Inflammatory macrophage treated with lipopolysaccharide for 4 hours (primary cell): ENCODE data around the gene DBNL.
A peak's percentile ranks its signal among the peaks of the same experiment; 100 is the strongest.
"Not testable (repeated sequence)": the region's sequence is repeated elsewhere in the genome, so short reads cannot be mapped to it uniquely, and the experiment has no call there.

ENCODE experiments used
- DNase-seq: peaks from one replicate; pipeline ENCODE4 v3.0.0-alpha.2; 2020

The DBNL gene

DNA sequence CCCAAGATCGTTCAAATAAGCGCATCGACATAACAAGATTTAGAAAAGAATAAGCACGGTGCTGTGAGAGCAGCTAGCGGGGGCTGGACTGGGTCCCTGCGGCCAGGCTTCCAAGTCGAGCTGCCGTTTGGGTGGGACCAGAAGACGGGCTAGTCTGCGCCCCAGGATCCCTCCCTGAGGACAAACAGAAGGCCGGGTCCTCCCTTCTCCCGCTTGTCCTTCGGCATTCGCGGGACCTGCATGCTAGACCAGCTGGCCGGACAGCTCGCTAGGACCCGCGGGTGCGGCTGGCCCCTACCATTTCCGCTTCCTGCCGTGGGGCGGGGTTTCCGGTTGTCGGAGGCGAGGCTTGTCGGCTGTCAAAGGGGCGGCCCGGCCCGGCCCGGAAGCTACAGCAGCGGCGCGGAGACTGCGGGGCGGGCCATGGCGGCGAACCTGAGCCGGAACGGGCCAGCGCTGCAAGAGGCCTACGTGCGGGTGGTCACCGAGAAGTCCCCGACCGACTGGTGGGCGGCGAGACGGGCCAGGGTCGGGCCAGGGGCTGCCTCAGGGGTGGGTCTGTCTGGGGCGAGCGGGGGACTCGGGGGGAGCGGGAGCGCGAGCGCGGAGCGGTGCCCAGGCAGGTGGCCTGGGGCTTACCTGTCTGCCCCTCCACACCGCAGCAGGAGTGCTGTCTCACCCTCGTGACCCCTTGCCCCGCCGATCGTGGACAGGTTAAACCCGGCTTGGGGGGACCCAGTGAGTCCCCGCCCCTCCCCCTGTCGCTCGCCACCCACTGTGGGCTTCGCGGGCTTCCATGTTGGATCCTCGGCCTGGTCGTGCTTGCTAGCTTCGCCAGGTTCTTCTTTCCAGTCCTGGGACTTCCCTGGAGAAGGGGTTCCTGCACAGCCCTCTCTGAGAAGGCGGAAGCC, at the start of gene DBNL:
TSS of gene DBNL (plus strand) at position 388 of the 911 bp plus-strand sequence. CDS start at position 424, 36 bp downstream.
- DNase-seq: peak; percentile 93

DNA sequence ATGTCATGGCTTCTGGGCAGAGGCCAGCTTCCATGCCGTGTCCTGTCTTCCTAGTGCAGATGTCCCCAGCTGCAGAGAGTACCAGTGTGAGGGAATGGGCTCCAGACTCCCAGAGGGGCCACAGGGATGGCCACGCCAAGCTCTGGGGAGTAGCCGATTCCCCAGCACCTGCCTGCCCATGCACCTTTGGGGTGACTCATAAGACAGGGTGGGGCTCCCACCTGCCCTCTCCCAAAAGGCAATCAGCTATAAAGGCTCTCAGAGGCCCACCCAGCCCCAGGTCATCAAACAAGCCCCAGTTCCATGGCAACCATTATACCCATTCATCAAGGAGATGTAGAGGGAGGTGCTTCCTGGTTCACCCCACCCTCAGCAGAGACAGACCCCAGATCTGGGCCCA, 47.0 kb upstream of the DBNL start, which contains the start of gene SPDYE1:
TSS of gene SPDYE1 (plus strand) at position 366 of the 400 bp plus-strand sequence. CDS start 2,053 bp downstream, outside the sequence.
- DNase-seq: not testable (repeated sequence)

DNA sequence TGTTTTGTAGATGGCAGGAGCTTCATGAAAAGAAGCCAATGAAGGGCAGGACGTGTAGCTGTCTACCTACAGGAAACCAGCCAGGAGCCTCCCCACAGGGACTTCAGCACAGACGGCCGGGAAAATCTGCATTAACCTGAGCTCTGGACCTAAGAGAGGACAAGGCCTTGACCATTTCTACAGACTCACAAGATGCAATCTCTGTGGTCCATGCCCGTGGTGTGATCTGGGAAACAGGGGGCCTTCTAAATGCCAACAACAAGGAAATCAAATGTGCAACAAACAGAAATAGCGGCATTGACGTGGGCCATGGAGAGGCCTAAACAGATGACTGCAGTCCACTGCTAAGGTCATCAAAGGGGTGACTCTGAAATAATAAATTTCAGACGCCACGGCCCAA, 32.4 kb upstream of the DBNL start:
- DNase-seq: not testable (repeated sequence)

DNA sequence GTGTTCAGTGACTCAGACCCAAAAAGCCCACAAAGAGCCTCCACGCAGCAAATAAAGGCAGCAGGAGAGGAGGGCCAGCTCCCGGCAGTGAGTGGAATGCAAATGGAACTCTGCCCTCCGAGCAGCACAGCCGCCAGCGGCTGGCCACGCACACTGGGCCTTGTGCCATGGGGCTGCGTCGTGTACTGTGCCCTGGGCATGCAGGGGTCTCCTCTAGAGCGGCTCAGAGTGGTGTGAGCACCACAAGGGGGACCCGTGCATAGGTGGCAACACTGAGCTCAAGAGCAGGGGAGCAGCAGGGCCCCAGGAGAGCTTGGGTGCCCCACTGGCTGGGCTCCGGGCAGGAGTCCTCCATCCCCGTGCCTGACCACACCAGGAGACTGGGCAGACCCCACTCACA, 29.4 kb upstream of the DBNL start:
- not testable (repeated sequence) for DNase-seq

DNA sequence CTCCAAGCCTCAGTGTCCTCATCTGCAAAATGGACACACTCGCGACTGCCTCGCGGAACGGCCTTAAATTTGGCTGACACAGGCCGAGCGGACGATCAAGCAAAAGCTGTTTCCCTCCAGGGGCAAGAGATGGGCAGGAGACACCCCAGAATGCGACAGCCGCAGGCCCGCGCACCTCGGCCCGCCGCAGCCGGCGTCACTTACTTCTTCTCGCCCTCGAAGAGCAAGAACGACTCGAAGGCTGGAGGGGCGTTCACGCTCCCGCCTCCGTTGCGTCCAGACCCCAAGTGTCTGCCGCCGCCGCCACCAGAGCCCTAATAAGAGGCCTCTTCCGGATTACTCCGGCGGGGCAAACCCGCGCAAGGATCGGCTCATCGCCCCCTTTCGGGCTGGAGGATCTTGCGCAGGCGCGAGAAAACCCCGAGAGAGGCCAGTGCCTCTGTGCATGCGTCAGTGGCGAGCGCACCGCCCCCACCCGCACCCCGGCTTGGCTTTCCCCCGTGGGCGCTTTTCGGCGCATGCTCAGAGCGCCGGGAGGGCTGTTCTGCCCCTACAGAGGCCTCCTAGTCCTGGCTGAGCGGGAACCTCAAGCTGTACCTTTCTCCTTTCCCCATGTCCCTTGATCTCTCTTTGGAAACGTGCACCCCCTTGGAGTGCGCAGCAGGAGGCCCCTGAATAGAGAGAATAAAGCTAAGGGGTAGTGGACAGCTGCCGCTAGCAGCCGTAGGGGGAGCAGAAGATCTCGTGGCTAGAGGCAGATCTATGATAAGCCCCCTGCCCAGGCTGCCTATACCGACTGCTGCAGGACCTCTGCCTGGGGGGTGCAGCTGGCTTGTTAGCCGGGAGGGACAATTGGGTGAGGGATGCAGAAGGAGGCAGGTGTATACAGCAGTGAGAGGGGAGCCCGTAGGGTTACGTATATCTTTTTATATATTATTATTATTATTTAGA, 25.4 kb upstream of the DBNL start:
- peak; percentile 97 for DNase-seq

DNA sequence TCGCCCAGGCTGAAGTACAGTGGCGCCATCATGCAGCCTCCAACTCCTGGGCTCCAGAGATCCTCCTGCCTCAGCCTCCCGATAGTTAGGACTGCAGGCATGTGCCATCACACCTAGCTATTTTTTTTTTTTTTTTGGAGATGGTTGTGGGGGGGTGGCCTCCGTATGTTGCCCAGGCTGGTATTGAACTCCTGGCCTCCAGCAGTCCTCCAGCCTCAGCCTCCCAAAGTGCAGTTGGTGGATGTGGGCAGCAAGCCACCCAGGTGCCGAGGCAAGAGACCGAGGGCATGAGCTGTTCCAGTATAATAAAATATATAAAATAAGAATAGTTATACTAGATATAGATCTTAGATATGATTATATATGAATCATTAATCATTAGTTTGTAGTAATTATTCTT, 24.7 kb upstream of the DBNL start:
- not testable (repeated sequence) for DNase-seq

DNA sequence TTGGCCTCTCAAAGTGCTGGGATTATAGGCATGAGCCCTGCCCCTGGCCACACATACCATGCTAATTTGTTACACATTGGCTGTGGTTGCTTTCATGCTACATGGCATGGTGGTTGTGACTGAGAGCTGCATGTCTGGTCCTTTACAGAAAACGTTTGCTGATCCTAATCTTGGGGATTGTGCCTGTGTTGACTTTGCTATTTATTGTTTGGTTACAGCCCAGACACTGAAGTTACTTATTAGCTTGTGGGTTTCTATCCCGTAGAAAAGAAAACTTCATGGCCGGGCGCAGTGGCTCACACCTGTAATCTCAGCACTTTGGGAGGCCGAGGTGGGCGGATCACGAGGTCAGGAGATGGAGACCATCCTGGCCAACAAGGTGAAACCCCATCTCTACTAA, 22.4 kb upstream of the DBNL start:
- DNase-seq: not testable (repeated sequence)

DNA sequence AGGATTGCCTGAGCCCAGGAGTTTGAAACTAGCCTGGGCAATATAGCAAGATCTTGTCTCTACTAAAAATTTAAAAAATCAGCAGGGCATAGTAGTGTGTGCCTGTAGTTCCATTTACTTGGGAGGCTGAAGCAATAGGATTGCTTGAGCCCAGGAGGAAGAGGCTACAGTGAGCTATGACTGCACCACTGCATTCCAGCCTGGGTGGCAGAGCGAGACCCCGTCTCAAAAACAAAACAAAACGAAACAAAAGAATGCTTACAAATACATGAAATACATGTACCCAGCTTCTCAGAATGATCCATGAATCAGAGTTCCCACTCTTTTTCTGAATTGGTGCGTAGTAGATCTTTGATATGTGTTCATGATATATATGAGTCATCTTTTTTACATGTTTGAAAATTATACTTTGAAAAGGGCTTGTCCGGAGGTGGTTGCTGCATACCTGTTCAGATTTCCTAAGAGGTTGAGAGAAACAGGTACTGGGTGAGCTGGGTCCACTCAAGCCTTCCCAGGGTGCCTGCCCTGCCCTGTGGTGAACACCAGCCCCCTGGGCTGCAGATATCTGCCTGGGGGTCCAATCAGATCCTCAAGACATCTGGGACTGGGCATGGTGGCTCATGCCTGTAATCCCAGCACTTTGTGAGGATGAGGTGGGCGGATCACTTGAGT, 21.6 kb upstream of the DBNL start:
- not testable (repeated sequence) for DNase-seq

DNA sequence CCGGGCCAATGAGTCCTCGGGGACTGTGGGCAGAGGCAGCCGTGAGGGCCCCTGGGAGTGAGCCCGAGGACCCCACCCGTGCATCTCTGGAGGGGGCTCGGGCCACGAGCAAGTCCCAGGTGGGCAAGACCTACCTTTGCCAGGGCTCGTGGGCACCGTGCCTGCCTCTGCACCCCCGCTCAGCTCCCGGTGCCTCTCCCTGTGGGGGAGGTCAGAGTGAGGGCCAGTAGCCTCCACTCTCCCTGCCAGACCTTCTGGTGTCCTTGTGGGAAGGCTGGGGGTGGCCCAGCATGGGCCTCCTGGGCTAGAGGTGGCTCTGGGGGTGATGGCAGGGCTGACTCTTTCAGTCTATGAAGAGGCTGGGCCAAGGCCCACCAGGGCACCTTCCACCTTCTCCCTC, 15.1 kb upstream of the DBNL start:
- DNase-seq: not testable (repeated sequence)

DNA sequence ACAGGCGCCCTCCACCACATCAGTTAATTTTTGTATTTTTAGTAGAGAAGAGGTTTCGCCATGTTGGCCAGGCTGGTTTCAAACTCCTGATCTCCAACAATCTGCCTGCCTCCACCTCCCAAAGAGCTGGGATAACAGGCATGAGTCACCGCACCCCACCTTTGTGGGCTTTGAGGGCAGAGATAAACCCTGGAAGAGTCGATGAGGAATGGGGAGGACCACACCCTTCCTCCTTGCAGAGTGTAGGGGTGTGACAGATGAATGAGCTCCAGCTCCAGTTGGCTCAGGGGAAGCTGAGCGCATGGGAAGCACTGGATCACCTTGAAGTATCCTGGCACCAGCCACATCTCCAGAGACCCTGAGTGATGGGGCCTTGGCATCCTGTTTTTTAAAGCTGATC, 14.5 kb upstream of the DBNL start:
- DNase-seq: not testable (repeated sequence)

DNA sequence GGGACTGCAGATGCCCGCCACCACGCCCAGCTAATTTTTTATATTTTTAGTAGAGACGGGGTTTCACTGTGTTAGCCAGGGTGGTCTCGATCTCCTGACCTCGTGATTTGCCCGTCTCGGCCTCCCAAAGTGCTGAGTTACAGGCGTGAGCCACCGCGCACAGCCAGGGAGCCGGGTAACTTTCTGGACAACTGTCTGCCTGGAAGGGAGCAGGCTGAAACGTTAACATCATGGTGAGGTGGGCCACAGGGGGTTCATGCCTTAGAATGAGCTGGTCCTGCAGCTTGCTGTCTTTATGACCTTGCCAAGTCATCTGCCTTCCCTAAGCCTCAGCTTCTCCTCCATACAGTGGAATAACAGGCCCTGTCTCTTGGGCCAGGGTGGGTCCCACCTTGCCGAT, 13.2 kb upstream of the DBNL start:
- not testable (repeated sequence) for DNase-seq

DNA sequence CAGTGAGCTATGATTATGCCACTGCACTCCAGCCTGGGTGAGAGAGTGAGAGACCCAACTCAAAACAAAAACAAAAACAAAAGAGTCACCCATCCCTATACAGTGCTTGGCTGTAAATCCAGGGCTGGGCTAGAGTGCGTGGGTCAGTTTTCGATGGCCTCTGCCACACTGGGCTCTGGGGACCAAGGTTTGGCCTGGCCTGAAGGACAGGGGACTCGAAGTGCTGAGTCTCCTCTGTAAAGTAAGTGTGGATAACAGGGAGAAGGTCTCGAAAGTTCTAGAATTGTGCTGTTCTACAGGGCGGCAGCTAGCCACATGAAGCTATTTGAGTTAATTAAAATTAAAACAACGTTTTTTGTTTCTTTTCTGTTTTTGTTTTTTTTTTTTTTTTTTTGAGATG, 12.5 kb upstream of the DBNL start:
- DNase-seq: not testable (repeated sequence)

DNA sequence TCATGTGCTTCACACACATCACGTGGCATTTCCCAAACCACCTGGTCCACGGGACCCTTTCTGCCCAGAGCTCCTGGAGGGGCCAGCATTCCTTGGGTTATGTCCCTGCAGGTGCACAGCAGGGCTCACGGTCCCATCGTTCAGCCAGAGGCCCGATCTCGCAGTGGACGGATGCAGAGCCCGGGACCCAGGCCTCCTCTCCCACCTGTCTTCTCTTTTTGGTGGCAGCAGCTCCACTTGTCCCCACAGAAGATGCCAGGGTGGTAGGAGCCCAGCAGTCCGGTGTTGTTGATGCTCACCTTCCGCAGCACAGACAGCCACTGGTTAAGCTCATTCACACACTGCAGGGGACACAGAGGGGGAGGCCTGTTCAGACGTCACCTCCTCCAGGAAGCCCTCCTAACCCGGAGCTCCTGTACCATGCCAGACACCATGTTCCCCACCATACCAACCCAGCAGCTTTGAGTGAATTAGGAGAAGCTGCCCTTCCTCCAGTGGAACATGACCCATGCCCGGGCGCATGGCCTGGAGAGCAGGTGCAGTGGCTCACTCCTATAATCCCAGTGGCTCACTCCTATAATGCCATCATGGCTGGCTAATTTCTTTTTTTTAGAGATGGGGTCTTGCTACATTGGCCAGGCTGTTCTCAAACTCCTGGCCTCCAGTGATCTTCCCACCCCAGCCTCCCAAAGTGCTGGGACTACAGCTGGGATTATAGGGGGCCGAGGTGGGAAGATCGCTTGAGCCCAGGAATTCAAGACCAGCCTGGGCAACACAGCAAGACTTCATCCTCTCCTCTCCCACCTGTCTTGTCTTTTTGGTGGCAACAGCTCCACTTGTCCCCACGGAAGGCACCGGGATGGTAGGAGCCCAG, 10.3 kb upstream of the DBNL start:
- not testable (repeated sequence) for DNase-seq

DNA sequence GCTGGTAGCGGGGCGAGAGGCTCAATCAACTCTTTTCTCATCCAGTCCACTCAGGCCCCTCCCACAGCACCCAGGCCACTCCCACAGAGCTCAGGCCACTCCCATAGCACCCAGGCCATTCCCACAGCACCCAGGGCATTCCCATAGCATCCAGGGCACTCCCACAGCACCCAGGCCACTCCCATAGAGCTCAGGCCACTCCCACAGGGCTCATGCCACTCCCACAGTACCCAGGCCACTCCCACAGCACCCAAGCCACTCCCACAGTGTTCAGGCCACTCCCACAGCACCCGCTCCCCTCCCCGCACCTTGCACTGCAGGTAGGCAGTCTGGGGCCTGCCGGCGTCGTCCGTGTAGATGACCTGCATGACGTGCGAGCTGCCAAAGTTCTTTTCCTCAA, 8.1 kb upstream of the DBNL start:
- DNase-seq: peak; percentile 55

DNA sequence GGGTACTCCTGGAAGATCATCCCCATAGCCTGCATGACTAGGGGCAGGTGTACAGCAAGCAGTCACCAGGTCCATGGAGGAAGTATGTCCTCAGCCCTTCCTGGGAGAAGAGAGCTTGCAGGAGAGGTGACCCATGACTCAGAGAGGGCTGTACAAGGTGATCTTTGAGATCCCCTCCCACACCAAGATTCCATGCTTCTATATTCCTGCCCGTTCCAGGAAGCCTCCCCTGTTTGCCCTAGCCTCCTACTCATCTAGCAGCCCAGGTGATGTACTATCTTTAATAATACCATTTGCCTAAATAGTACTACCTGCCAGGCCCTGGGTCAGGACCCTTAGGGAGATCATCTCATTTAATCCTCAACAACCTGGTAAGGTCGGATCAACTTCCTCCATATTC, 6.6 kb upstream of the DBNL start:
- DNase-seq: not testable (repeated sequence)

DNA sequence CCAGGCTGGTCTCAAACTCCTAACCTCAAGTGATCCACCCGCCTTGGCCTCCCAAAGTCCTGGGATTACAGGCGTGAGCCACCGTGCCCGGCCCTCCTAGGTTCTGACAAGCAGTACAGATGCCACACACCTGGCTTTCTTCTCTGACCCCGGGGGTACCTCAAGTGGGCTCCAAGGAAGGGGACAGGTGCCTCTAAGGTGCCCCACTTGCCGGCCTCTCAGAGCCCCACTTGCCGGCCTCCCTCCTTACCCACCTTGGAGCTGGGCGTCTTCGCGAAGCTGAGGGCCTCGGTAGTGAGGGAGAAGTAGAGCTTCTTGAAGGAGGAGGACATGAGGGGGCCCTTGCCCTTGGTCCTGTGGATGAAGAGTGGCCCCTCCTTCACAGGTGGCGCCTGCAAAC, 5.9 kb upstream of the DBNL start:
- DNase-seq: not testable (repeated sequence)

DNA sequence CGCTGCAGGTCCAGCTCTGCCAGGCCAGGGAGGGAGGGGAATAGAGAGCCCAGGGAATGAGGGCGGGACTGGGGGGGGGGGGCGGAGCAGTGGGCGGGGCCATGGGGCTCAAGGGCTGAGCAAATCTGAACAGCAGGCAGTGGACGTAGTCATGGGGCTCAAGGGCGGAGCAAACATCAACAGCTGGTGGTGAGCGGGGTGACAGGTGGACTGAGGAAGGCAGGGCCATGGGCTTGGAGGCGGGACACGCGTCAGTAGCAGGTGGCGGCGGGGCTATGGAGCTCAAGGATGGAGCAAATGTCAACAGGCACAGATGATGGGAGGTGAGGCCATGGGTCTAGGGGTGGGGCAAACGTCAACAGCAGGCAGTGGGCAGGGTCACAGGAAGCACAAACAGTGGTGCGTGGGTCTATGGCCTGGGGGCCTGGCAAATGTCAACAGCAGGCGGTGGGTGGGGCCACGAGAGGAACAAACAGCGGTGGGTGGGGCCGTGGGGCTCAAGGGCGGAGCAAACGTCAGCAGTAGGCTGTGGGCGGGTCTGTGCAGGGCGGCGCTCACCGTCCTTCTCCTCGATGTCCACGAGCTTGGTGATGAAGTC, 5.4 kb upstream of the DBNL start:
- DNase-seq: peak; percentile 91

DNA sequence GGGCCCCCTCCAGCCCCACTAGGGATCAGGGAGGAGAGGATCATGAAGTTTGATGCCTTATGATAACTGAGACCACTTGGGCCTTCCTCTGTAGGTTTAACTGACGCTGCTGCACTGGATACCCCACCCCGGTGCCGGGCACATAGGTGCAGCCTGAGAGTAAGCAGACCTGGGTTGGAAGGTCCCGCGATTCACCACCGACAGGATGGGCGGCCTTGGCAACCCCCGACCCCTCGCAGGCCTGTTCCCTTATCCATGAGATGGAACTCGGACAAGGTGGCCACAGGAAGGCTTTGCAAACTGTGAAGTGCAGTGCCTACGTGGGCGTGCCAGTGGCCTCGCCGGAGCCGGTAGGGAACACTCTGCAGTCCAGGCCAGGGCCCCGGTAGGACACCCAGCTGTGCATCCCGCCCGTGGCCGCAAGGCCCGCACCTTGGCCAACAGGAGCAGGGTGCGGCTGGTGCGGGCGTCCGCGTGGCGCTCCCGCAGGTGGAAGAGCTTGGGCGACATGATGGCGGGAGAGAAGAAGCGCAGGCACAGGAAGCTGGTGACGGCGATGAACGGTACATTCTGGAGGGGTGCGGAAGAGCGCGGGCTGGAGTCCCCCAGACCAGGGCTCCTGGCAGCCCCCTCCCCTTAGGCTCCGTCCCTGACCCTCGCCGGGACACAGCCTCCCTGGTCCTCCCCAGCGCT, 4.6 kb upstream of the DBNL start:
- not testable (repeated sequence) for DNase-seq

DNA sequence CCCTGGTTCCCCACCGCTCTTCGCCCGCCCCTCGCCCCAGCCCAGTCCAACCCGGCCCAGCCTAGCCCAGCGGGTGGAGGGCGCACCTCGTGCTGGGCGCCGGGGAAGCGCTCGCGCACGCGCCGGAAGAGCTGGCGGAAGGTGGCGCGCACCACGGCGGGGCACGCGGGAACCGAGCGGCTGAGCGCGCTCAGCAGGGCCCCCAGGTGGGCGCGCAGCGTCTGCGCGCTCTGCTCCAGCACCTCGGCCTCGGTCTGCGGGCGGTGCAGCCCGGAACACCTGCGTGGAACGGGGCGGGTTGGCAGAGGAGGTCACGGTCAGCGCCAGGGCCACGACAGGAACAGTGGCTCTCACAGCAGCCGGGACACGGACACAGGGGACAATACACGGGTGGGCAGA, 4.0 kb upstream of the DBNL start:
- DNase-seq: not testable (repeated sequence)

DNA sequence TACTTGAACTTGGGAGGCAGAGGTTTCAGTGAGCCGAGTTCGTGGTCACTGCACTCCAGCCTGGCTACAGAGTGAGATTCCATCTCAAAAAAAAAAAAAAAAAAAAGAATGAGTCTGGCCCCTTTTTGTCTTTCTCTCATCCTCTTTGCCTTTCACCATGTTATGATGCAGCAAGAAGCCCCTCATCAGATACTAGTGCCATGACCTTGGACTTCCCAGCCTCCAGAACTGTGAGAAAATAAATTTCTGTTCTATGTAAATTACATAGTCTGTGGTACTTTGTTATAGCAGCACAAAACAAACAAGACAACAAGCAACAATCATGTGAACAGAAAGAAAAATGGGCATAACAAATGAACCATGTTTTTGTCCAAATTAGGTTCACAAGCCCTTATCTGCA, 2.3 kb upstream of the DBNL start:
- DNase-seq: no peak

DNA sequence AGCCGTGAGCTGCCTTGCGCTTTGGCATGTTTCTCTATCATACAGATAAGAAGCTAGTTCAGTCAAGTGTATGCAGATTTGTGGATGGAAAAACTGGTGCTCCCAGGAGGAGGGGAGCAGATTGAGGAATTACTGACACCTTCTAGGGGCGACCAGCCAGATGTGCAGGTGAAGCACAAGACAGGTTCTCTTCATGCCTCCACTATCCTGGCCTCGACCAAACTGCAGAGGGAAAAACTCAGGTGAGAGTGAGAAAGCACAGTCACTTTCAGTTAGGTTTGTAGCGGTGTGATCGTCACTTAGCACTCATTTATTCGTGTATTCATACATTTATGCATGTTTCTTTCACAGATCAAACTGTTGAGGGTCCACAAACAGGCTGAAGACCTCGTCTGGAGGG, 600 bp upstream of the DBNL start:
- no peak for DNase-seq
